Pancreas (tissue), 10 donors: ENCODE data around the gene MCC. TPM values are rescaled to one million over a fixed set of nuclear protein-coding genes. Genes with fewer than 3 reads are reported as not detected.
A peak's percentile ranks its signal among the peaks of the same experiment; 100 is the strongest.

Source experiments
- ATAC-seq, 4 donors: fragments of 200-7000 bp; cut with Tn5 transposase; one replicate each; pipeline versions ENCODE4 v1.8.0 to v1.9.1; 2020; ENCODE audit warnings: mild to moderate bottlenecking in 4 of 4, moderate library complexity in 4 of 4
- DNase-seq, 6 donors: peaks; one replicate each; pipeline ENCODE4 v3.0.0-alpha.2; 2020
- FAIRE-seq: peaks from 2 replicates; lab custom pipeline; 2012; peaks lifted over from hg19 to GRCh38; lab: Jason Lieb, UNC
- H3K27ac ChIP-seq, 4 donors: fragments of 200-600 bp; sonication (generic); 1 replicate in 3 of 4; 2 replicates in 1 of 4; pipeline versions ENCODE4 v1.5.0 to v1.8.0; 2020
- H3K27me3 ChIP-seq, 4 donors: fragments of 200-600 bp; one replicate each; pipeline ENCODE4 v1.8.0; 2021
- H3K36me3 ChIP-seq, 3 donors: fragments of 200-600 bp; sonication (generic) in 1 of 3; one replicate each; pipeline versions ENCODE4 v1.5.0 to v1.8.0; 2020 to 2021
- H3K4me1 ChIP-seq, 3 donors: fragments of 200-600 bp; one replicate each; pipeline ENCODE4 v1.8.0; 2021
- H3K4me3 ChIP-seq, 4 donors: fragments of 200-600 bp; sonication (generic) in 2 of 4; one replicate each; pipeline versions ENCODE4 v1.5.0 to v1.8.0; 2020 to 2021
- H3K9me3 ChIP-seq, 4 donors: fragments of 200-600 bp; one replicate each; pipeline ENCODE4 v1.8.0; 2021
- CTCF ChIP-seq, 4 donors: fragments of 200-600 bp; sonication (generic) in 3 of 4; IDR thresholded peaks; one replicate each; pipeline versions ENCODE4 v1.5.0 to v1.8.0; 2021; ENCODE audit warnings: antibody characterized with exemption in 4 of 4
- WGBS, 2 donors: extraction: QIAGEN DNeasy Blood & Tissue Kit; methylation state at CpG; one replicate each; pipeline ENCODE4 v1.1.7; 2013; 5-methylcytosine and 5-hydroxymethylcytosine counted together
- intact Hi-C, 3 donors: fragments of 100-400 bp; cut with DNase I; formaldehyde crosslinking; loops; one replicate each; pipeline versions ENCODE4 v1.11.1 to v1.14.2; 2022
- polyA plus RNA-seq, 2 donors: library from polyadenylated mRNA; stranded (reverse); fragments of 200-250 nt; gene quantifications; one replicate each; pipeline ENCODE4 v1.2.3, GENCODE V29; 2013
- total RNA-seq, 6 donors: library from RNA; stranded (reverse); fragmentation: NEBNext Ultra II Directional in 4 of 6; extraction: Animal tissue kit (Norgen Biotek cat#: 25700) in 4 of 6; gene quantifications; one replicate each; pipeline versions ENCODE4 v1.2.1 to v1.2.4, GENCODE V29; 2021 to 2023
- donor health status: healthy with polysubstance abuse.
- donor health status: DM: no; HTN: no; CAD: no; lungs with moderate emphysema.
- donor health status: DM: no; HTN: no; CAD: no.
- donor health status: control.
- donor health status: control.
- donor health status: Bipolar disorder and iron deficiency.
- donor health status: DM: yes; HTN: yes; CAD: no.
- donor health status: DM: no; HTN: no; CAD: no.
- donor health status: DM: no; HTN: no; CAD: no.
- donor health status: DM: yes; HTN: yes; CAD: no.

MCC gene
- total and polyA plus RNA-seq, 8 donors, result 1.3 to 8.3 (median 4.0) TPM

GRCh38 chr5:113376640-113377039 lies 111.6 kb downstream of the MCC start:
- H3K27ac ChIP-seq, result no peak overlapping the region
- H3K4me1 ChIP-seq, result peaks cover 3 to 12% (median 6%) of the 10 kb centered on the region in 3 donors
- DNase-seq (no peak), ATAC-seq (no peak), FAIRE-seq (no peak)
- no peak for TF ChIP-seq CTCF (IDR thresholded peaks at IDR 0.05)
- no peaks in the 10 kb centered on the region for H3K9me3 ChIP-seq
- intact Hi-C loops, result no loop called here
- no peak overlapping the region for H3K4me3 ChIP-seq
- H3K36me3 ChIP-seq, result no peaks in the 10 kb centered on the region
- no peaks in the 10 kb centered on the region for H3K27me3 ChIP-seq
- WGBS, 2 donors, result 96 to 97% methylated on average over 3 of the region's 3 CpGs

- WGBS, 2 donors, result 89 to 92% methylated on average over 3 of the region's 3 CpGs
- FAIRE-seq (no peak), DNase-seq (no peak), ATAC-seq (no peak)
- no peaks in the 10 kb centered on the region for H3K27me3 ChIP-seq
- TF ChIP-seq CTCF (IDR thresholded peaks at IDR 0.05), result no peak
- intact Hi-C loops, result no loop called here
- H3K36me3 ChIP-seq, result no peaks in the 10 kb centered on the region
- no peak overlapping the region for H3K4me3 ChIP-seq
- H3K4me1 ChIP-seq, result peaks cover 8 to 17% (median 11%) of the 10 kb centered on the region in 3 donors
- H3K9me3 ChIP-seq, result no peaks in the 10 kb centered on the region
- H3K27ac ChIP-seq, result no peak overlapping the region
Observed at GRCh38 chr5:113375480-113376060, 112.7 kb downstream of the MCC start.

GRCh38 chr5:113373426-113373825 lies 114.8 kb downstream of the MCC start:
- Histone ChIP-seq H3K4me3 (no peak overlapping the region), H3K27ac (no peak overlapping the region), H3K4me1 (peaks cover 8 to 13% (median 11%) of the 10 kb centered on the region in 3 donors), H3K9me3 (no peaks in the 10 kb centered on the region), H3K36me3 (no peaks in the 10 kb centered on the region), H3K27me3 (no peaks in the 10 kb centered on the region)
- intact Hi-C loops, result no loop called here
- no peak for FAIRE-seq
- no peak for DNase-seq
- no peak for ATAC-seq
- 91 to 93% methylated on average over 3 of the region's 3 CpGs for whole genome bisulfite sequencing, 2 donors
- no peak for TF ChIP-seq CTCF (IDR thresholded peaks at IDR 0.05)

- peaks cover 8 to 13% (median 11%) of the 10 kb centered on the region in 3 donors for H3K4me1 ChIP-seq
- intact Hi-C loops, result no loop called here
- no peaks in the 10 kb centered on the region for H3K9me3 ChIP-seq
- H3K4me3 ChIP-seq, result no peak overlapping the region
- no peak for TF ChIP-seq CTCF (IDR thresholded peaks at IDR 0.05)
- ATAC-seq (peak; percentile 81 to 92 (median 89)), DNase-seq (peak in 3 of 6 donors; percentile 11 to 29 (median 17)), FAIRE-seq (no peak)
- no peaks in the 10 kb centered on the region for H3K27me3 ChIP-seq
- H3K27ac ChIP-seq, result peak overlapping the region in 2 of 4 donors; percentile 14 to 46
- WGBS, 2 donors, result 5 to 12% methylated on average over 2 of the region's 2 CpGs
- no peaks in the 10 kb centered on the region for H3K36me3 ChIP-seq
Observed at GRCh38 chr5:113371721-113372196, 116.5 kb downstream of the MCC start.

- Histone ChIP-seq H3K4me1 (peaks cover 8 to 13% (median 8%) of the 10 kb centered on the region in 3 donors), H3K36me3 (no peaks in the 10 kb centered on the region), H3K4me3 (no peak overlapping the region), H3K9me3 (no peaks in the 10 kb centered on the region), H3K27me3 (no peaks in the 10 kb centered on the region), H3K27ac (no peak overlapping the region)
- ATAC-seq, result no peak
- TF ChIP-seq CTCF (IDR thresholded peaks at IDR 0.05), result no peak
- intact Hi-C loops, result no loop called here
- no peak for FAIRE-seq
- 90 to 100% methylated on average over 1 of the region's 1 CpG for WGBS, 2 donors
- no peak for DNase-seq
Observed at GRCh38 chr5:113367586-113367985, 120.7 kb downstream of the MCC start.
